SJCRH30 (cell line): ENCODE measurements around the gene TICRR. TPM values are rescaled to one million over a fixed set of nuclear protein-coding genes. Genes with fewer than 3 reads are reported as not detected.

Experiments
- DNase-seq, 2 experiments: peaks; one replicate each; pipeline ENCODE4 v3.0.0-alpha.2; 2015 to 2020
- H3K27ac ChIP-seq: fragments of 250-450 bp; sonication (Bioruptor Pico); 2 replicates; pipeline ENCODE4 v1.5.1; 2020; ENCODE audit warnings: mild to moderate bottlenecking, moderate library complexity
- H3K27me3 ChIP-seq: fragments of 250-450 bp; sonication (Bioruptor Pico); 2 replicates; pipeline ENCODE4 v1.5.1; 2020; ENCODE audit warnings: mild to moderate bottlenecking, moderate library complexity
- H3K36me3 ChIP-seq: fragments of 250-450 bp; sonication (Bioruptor Pico); 2 replicates; pipeline ENCODE4 v1.5.1; 2020; ENCODE audit warnings: mild to moderate bottlenecking, moderate library complexity
- H3K4me1 ChIP-seq: fragments of 250-450 bp; sonication (Bioruptor Pico); 2 replicates; pipeline ENCODE4 v1.5.1; 2020; ENCODE audit warnings: mild to moderate bottlenecking, moderate library complexity
- H3K4me3 ChIP-seq: fragments of 250-450 bp; sonication (Bioruptor Pico); 2 replicates; pipeline ENCODE4 v1.5.1; 2020; ENCODE audit warnings: mild to moderate bottlenecking, moderate library complexity
- H3K9me3 ChIP-seq: fragments of 250-450 bp; sonication (Bioruptor Pico); replicated peaks from 2 replicates; pipeline ENCODE4 v1.5.1; 2020; ENCODE audit warnings: mild to moderate bottlenecking, moderate library complexity
- total RNA-seq: library from RNA; depleted of rRNA; stranded (reverse); fragments of >200 nt; shearing (Covaris generic); gene quantifications from 2 replicates; pipeline ENCODE4 v1.2.3, GENCODE V29; 2014

Gene TICRR
- total RNA-seq, 1 experiment from 2014 or later: 27.2 TPM

GRCh38 chr15:89664441-89665350 is 89.4 kb downstream of the TICRR start:
- H3K9me3 ChIP-seq: no peaks in the 10 kb centered on the region
- 0 out of 2 replicates have a peak, but pooled peaks cover 3% of the 10 kb centered on the region for H3K27me3 ChIP-seq
- DNase-seq: no peak
- H3K36me3 ChIP-seq: no peaks in the 10 kb centered on the region
- no peak overlapping the region for H3K27ac ChIP-seq
- no peak overlapping the region for H3K4me3 ChIP-seq
- H3K4me1 ChIP-seq: peaks cover 4% of the 10 kb centered on the region; the same call in 1 of the 2 replicates

- H3K9me3 ChIP-seq: no peaks in the 10 kb centered on the region
- H3K27me3 ChIP-seq: 0 out of 2 replicates have a peak, but pooled peaks cover 4% of the 10 kb centered on the region
- no peak overlapping the region for H3K27ac ChIP-seq
- no peak overlapping the region for H3K4me3 ChIP-seq
- H3K36me3 ChIP-seq: no peaks in the 10 kb centered on the region
- peaks cover 4% of the 10 kb centered on the region; the same call in 1 of the 2 replicates for H3K4me1 ChIP-seq
- DNase-seq: no peak
These were observed 90.3 kb downstream of the TICRR start for GRCh38 chr15:89665449-89666181.

GRCh38 chr15:89666184-89666857 is 91.1 kb downstream of the TICRR start:
- Histone ChIP-seq H3K27ac (no peak overlapping the region), H3K4me1 (peaks cover 4% of the 10 kb centered on the region; the same call in 1 of the 2 replicates), H3K36me3 (no peaks in the 10 kb centered on the region), H3K27me3 (0 out of 2 replicates have a peak, but pooled peaks cover 7% of the 10 kb centered on the region), H3K9me3 (no peaks in the 10 kb centered on the region), H3K4me3 (no peak overlapping the region)
- DNase-seq: no peak

- H3K4me1 ChIP-seq: peaks cover 4% of the 10 kb centered on the region; the same call in 1 of the 2 replicates
- H3K27me3 ChIP-seq: 0 out of 2 replicates have a peak, but pooled peaks cover 7% of the 10 kb centered on the region
- H3K36me3 ChIP-seq: no peaks in the 10 kb centered on the region
- H3K4me3 ChIP-seq: no peak overlapping the region
- DNase-seq: no peak
- no peaks in the 10 kb centered on the region for H3K9me3 ChIP-seq
- no peak overlapping the region for H3K27ac ChIP-seq
These were observed 91.8 kb downstream of the TICRR start for GRCh38 chr15:89666858-89667705.

GRCh38 chr15:89667706-89667960 is 92.4 kb downstream of the TICRR start:
- Histone ChIP-seq H3K36me3 (no peaks in the 10 kb centered on the region), H3K4me3 (no peak overlapping the region), H3K27me3 (0 out of 2 replicates have a peak, but pooled peaks cover 7% of the 10 kb centered on the region), H3K4me1 (peaks cover 2% of the 10 kb centered on the region; the same call in 1 of the 2 replicates), H3K27ac (no peak overlapping the region), H3K9me3 (no peaks in the 10 kb centered on the region)
- no peak for DNase-seq

GRCh38 chr15:89668171-89668570 is 92.9 kb downstream of the TICRR start:
- no peak for DNase-seq
- Histone ChIP-seq H3K9me3 (no peaks in the 10 kb centered on the region), H3K27me3 (0 out of 2 replicates have a peak, but pooled peaks cover 7% of the 10 kb centered on the region), H3K36me3 (no peaks in the 10 kb centered on the region), H3K27ac (no peak overlapping the region), H3K4me3 (no peak overlapping the region), H3K4me1 (no peaks in the 10 kb centered on the region)

GRCh38 chr15:89669309-89669865 is 94.1 kb downstream of the TICRR start:
- H3K9me3 ChIP-seq: no peaks in the 10 kb centered on the region
- no peaks in the 10 kb centered on the region for H3K36me3 ChIP-seq

GRCh38 chr15:89669941-89670340 is 94.7 kb downstream of the TICRR start:
- H3K9me3 ChIP-seq: no peaks in the 10 kb centered on the region
- no peak for DNase-seq
- H3K27ac ChIP-seq: no peak overlapping the region
- H3K27me3 ChIP-seq: 0 out of 2 replicates have a peak, but pooled peaks cover 4% of the 10 kb centered on the region
- H3K4me1 ChIP-seq: no peaks in the 10 kb centered on the region
- H3K4me3 ChIP-seq: no peak overlapping the region
- no peaks in the 10 kb centered on the region for H3K36me3 ChIP-seq

More at GRCh38 chr15:89669309-89669865, 94.1 kb downstream of the TICRR start:
- Histone ChIP-seq H3K4me1 (no peaks in the 10 kb centered on the region), H3K4me3 (no peak overlapping the region), H3K27me3 (0 out of 2 replicates have a peak, but pooled peaks cover 7% of the 10 kb centered on the region), H3K27ac (no peak overlapping the region)
- DNase-seq: no peak

- Histone ChIP-seq H3K27ac (no peak overlapping the region), H3K4me3 (no peak overlapping the region), H3K9me3 (no peaks in the 10 kb centered on the region), H3K27me3 (0 out of 2 replicates have a peak, but pooled peaks cover 3% of the 10 kb centered on the region), H3K36me3 (no peaks in the 10 kb centered on the region), H3K4me1 (no peaks in the 10 kb centered on the region)
- DNase-seq: no peak
These were observed 95.8 kb downstream of the TICRR start for GRCh38 chr15:89670971-89671560.

GRCh38 chr15:89671687-89672086 is 96.4 kb downstream of the TICRR start:
- DNase-seq: no peak
- H3K36me3 ChIP-seq: no peaks in the 10 kb centered on the region
- no peak overlapping the region for H3K27ac ChIP-seq
- H3K4me3 ChIP-seq: no peak overlapping the region
- no peaks in the 10 kb centered on the region for H3K9me3 ChIP-seq
- 0 out of 2 replicates have a peak, but pooled peaks cover 3% of the 10 kb centered on the region for H3K27me3 ChIP-seq
- H3K4me1 ChIP-seq: no peaks in the 10 kb centered on the region

GRCh38 chr15:89672221-89673164 is 97.2 kb downstream of the TICRR start:
- Histone ChIP-seq H3K9me3 (no peaks in the 10 kb centered on the region), H3K27me3 (0 out of 2 replicates have a peak, but pooled peaks cover 3% of the 10 kb centered on the region), H3K36me3 (no peaks in the 10 kb centered on the region), H3K4me3 (no peak overlapping the region), H3K4me1 (no peaks in the 10 kb centered on the region), H3K27ac (no peak overlapping the region)
- no peak for DNase-seq

GRCh38 chr15:89673165-89673512 is 97.9 kb downstream of the TICRR start:
- Histone ChIP-seq H3K27ac (no peak overlapping the region), H3K9me3 (no peaks in the 10 kb centered on the region), H3K4me3 (no peak overlapping the region), H3K4me1 (no peaks in the 10 kb centered on the region), H3K36me3 (no peaks in the 10 kb centered on the region), H3K27me3 (0 out of 2 replicates have a peak, but pooled peaks cover 3% of the 10 kb centered on the region)
- peak; percentile 35 to 63 for DNase-seq
